Measurements from ENCODE around the gene LDLRAD3.

Gene LDLRAD3

GRCh38 chr11:36139767-36140166 lies 195.9 kb downstream of the LDLRAD3 start:
- DNase-seq (ENCODE audit: low spot score): no peak

DNA sequence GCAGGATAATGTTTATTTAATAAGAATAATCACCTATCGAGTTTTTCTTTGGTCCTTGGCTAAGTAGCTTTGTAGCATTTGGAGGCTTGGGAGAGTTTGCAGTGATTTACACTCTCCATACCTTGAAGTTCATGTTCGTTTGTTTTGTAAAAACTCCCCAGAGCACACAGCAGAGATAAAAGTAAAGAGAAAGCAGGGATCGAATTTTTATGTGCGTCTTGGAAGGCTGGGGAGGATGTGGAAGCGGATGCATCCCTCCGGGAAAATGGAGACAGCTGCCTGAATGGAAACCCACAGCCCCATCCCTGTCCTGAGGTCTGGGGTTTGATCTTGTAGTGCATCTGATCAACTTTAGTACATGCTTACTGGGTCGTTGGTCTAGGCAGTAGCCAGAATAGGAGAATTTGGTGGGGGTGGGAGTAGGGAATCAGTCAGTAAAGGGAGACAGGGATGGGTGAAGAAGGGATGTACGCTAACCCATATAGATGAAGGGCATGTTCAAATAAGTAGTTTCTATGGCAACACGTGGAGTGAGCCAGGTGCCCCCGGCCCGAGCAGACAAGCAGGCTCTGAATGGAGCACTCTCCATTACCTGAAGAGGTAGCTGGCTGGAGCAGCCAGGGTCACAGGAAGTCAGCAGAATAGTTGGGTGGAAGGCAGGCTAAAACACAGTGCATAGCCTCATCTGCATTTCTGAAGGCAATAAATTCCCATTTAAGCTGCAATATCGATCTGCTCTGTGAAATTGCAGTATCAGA lies 197.5 kb downstream of the LDLRAD3 start:
- no peak for DNase-seq (ENCODE audit: low spot score)

DNA sequence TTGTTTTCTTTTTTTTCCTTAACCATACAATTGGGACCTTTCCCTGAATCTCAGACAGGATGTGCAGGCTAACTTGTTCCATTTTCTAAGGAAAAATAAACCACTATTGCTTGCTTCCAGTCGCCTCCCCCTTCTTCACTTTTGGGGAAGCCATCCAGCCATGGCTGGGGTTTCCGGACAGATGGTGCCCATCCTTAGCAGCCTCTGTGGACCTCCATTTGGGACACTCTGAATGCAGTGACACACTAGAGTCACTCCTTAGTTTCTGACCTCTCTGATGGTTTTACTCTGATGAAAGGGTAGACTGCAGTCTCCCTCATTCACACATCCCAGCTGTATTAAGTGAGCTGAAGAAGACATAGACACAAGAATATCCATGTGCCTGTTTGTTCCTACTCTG lies 198.1 kb downstream of the LDLRAD3 start:
- DNase-seq (ENCODE audit: low spot score): no peak

DNA sequence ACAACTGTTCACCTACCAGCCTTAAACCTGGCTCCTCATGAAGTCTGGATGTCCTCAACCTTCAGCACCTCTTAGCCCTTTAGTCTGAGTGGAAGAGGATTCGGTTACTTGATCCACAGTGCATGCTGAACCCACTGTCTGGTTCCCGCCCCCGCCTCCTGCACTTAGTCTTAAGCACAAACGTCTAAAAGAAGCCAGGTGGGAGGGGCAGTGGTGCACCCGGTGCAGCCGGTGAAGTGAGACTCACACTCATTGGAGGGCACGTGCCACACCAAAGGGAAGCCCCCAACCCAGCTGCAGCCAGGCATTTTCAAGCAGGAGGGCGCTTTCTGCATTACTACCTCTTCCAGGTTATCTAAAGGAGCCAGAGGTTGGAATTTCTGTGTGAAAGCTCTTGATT lies 198.6 kb downstream of the LDLRAD3 start:
- DNase-seq (ENCODE audit: low spot score): no peak

- DNase-seq (ENCODE audit: low spot score): no peak
These were observed 199.0 kb downstream of the LDLRAD3 start for GRCh38 chr11:36142879-36143278.

DNA sequence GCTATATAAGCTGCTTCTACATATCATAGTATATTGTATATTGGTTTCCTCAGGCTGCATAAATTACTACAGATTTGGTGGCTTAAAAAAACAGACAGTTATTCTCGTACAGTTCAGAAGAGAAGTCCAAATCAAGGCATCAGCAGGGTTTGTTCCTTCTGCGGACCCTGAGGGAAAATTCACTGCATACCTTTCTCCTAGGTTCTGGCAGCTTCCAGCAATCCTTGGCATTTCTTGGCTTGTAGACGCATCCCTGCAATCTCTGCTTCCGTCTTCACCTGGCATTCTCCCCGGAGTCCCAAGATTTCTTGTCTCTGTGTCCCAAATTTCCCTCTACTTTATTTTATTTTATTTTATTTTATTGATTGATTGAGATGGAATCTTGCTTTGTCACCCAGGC lies 202.6 kb downstream of the LDLRAD3 start:
- no peak for DNase-seq (ENCODE audit: low spot score)

GRCh38 chr11:36147491-36147890 lies 203.6 kb downstream of the LDLRAD3 start:
- no peak for DNase-seq (ENCODE audit: low spot score)

DNA sequence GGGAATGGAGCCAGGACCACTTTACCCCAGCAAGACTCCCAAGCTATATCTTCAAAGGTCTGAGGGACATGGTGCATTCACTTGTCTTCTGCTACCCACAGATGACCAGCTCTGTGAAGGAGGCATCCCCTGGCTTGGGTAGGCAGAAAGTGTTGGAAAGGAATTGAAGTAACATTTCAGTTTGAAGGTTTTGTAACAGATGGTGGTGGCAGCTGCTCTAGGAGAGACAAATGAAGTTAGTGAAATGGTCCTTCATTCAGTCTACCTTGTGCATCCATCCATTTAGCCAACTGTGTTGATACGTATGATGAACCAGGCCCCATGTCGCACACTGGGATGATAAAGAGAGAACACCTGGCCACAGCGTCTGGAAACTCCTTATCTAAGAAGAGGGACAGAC lies 204.8 kb downstream of the LDLRAD3 start:
- DNase-seq (ENCODE audit: low spot score): no peak

DNA sequence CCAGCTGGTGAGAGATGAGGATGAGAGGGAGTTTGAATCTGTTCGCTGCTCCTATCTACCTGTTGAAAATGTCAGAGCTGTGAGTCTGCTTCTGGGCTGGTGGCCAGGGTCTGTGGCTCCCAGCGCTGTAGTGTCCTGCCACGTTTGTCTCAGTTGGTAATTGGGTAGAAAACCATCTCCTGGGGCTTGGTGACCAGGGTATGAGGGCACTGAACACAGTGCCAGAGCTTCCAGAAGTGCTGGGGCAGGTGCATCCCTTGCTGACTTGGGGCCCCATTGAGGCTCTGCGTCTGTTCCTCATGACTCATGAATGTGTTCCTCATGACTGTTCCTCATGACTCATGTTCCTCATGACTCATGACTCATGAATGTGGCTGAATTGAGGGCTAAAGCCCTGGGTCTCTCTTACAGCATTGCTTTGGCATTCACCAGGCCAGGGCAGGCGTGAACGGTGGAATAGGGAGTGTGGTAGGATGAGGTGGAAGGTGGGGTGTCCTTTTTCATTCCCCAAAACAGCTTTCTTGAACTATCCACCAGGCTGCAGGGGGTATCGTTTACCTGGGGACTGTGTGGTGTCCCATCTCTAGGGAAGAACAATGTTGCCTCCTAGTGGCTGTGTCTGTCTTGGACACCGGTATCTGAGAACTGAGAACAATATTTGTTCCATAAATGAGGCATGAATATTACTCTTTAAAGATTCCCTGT lies 205.8 kb downstream of the LDLRAD3 start:
- peak; percentile 96 for DNase-seq (ENCODE audit: low spot score)

DNA sequence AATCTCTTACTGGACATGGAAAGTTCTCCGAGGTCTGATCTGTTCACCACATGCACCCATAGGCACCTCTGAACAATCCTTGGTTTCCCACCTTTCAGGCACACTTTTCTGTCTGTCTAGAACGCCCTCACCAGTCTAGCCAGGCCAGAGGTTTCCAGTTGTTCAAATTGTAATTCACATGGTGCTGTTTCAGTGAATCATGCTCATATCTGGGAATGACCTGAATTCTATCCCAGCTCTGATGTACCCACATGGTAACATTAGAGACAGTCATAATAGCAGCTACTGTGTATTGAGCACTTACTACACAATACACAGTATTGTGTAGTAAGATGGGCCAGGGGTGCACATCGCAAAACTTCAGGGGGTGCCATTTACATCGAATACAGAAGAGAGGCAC lies 207.1 kb downstream of the LDLRAD3 start:
- no peak for DNase-seq (ENCODE audit: low spot score)

DNA sequence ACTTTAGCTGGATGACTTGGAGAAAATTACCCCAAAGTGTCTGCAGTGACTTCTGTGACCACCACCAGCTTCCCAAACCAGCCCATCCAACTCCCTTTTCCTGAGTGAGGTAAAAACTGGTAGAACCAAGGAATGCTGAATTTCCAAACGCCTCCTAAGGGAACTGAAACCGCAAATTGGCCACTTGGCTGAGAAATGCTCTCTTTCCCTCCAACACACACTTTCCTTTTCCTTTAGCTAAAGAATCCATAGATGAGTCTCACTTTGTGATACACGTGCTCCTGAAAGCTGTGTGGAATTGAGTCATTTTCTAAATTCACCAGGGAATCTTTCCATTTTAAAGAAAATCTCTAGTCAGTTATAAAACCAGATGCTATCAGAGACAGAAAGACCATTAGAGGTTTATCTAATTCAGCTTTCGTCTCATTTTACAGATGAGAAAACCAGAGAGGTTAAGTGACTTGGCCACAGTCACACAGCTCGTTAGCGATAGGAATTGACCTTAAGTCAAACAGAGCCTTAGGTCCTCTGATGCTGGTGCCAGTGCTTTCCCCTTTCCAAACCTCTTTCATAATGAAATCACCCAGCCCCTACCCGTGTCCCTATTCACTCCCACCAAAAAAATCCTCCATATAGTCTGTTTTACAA lies 208.2 kb downstream of the LDLRAD3 start:
- no peak for DNase-seq (ENCODE audit: low spot score)

DNA sequence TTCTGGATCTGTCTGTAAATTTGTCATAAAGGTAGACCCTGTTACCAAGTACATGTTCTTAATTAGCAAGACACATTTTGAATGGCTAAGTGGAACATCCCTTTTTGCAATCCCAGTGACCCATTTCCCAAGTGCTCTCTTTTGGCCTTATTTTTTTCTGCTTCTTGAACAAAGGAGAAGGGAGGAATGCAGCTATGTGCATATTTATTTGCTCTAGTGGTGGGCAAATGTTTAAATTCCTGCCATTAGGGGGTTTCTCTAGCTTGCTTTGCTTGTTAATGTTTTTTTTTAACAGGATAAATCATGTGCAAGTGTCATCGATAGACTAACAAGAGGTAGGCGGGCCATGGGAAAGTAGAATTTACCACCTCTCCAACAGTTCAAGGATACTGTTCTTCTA lies 209.7 kb downstream of the LDLRAD3 start:
- no peak for DNase-seq (ENCODE audit: low spot score)

- no peak for DNase-seq (ENCODE audit: low spot score)
These were observed 211.3 kb downstream of the LDLRAD3 start for GRCh38 chr11:36155124-36155561.

GRCh38 chr11:36155770-36156160 lies 211.9 kb downstream of the LDLRAD3 start:
- DNase-seq (ENCODE audit: low spot score): no peak

GRCh38 chr11:36156161-36156816 lies 212.4 kb downstream of the LDLRAD3 start:
- no peak for DNase-seq (ENCODE audit: low spot score)

DNA sequence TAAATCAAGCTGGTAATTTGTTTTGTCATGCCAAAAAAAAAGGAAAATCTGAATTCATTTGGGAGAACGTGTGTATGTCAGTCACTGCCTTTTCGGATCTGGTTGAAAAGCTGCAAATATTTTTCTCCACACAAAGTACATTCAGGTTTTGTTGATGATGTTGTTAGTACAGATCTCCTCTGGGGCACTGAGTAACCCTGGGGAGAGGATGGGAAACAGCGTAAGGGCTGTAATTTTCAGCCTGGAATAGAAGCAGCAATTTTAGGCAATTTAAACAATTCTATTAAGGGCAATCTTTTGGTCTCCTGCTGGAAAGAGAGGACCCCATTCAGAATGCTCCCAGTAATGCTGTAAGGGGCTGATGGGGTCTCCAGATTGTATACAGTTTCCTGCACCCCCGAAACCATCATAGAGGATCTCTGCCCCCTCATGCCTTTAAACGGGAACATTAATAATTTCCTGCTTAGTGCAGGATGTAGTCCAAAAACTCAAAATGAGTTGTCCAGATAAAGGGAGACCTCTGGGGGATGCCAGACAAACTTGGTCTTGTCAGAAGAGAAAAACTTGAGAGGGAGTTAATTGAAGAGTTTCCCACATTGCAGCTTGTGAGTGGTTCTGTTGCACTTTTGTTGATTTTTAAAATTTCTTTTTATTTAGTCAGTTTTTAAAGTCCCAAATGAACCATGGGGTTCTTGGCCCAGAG lies 213.1 kb downstream of the LDLRAD3 start:
- DNase-seq (ENCODE audit: low spot score): no peak

DNA sequence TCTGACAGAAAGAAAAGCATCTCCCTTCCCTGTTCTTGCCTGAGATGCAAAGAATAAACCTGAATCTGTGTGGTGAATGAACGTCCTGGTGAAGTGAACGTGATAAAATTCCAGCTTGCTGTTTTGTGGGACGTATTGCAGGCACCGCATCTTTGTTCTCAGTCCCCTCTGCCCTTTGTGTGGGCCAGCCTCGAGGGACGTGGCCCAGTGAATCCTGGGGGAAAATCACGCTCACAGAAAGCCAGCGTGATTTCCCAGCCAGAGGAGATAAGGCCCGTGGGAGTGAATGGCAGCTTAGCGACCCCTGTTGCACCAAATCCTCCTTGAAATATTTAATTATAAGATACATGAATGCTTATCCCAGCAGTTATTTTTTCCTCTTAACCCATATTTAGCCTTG lies 216.2 kb downstream of the LDLRAD3 start:
- DNase-seq (ENCODE audit: low spot score): no peak

- no peak for DNase-seq (ENCODE audit: low spot score)
These were observed 217.7 kb downstream of the LDLRAD3 start for GRCh38 chr11:36161572-36161971.

DNA sequence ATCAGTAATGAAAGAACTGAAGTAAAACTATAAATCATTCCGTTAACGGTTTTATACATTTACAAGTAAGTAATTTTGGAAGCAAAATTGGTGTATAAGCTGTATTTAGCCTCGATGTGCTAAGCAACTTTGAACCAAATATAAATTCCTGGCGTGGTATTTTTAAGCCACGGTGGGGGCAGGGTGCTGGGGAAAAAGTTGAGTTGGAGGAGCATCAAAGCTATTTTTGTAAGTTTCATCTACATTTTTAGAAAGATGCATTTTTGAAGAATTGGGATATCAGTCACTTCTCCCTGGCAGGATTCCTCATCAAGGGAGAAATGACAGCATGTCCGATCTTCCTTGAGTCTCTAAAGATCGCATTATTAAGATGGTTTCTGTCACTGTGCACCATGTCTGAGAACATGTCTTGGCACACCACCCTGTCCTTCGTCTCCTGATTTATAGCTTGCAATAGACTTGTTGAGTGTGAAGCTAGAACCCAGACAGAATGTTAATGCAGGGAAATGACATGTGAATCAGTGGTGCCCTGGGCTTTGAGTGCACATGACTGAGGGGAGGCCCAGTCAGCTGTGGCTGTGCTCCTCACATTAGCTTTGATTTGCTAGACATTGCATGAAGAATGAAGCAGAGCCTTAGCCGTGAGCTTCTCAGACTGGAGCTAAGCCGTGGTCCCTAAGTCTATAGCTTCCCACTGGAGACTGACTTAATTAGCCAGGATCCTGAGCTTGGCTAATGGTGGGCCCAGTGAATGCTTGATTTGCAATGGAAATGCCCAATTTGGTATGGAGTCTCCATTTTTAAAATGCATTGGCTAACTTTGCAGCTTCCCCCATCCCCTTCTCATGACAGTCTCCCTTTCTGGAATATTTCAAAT lies 218.4 kb downstream of the LDLRAD3 start:
- DNase-seq (ENCODE audit: low spot score): no peak

DNA sequence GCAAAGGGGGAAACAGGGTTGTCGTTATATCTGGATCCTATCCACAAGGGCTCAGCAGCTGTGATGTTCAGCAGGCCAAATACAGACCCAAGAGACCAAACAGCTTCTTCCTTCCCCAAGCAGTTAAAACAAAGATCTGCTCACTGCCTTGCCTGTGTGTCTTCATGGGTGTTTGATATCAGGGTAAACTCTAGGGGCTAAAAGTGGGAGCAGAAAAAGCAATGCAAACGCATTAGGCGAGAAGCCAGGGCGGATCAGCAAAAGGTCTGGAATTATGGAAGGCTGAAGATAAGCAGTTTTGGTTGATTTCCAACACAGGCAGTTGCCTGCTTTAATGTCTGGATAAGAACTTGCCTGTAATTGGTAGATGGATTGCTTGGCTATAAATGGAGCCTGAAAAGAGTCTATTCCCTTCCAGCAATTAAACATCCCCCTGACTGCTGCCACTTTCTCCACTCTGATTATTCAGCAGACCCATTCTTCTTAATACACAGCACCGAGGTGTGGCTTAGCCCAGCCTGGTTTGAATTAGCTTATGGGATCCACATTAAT lies 219.1 kb downstream of the LDLRAD3 start:
- no peak for DNase-seq (ENCODE audit: low spot score)
